Neural cell (in vitro differentiated cells): ENCODE data around the gene SLF2.

ENCODE experiments used
- CTCF ChIP-seq: fragments of 450-650 bp; IDR thresholded peaks from 2 replicates; pipeline ENCODE4 v1.5.1; 2014; ENCODE audit warnings: antibody characterized with exemption, mild to moderate bottlenecking, moderate library complexity; ENCODE audit not compliant: poor library complexity, severe bottlenecking
- EZH2 ChIP-seq: fragments of 200-600, 300-800 bp; shearing (Covaris generic), sonication (generic); IDR thresholded peaks from 2 replicates; pipeline ENCODE4 v1.6.1; 2014; ENCODE audit warnings: antibody characterized with exemption, low read length, borderline replicate concordance, mild to moderate bottlenecking; ENCODE audit not compliant: insufficient read depth, poor library complexity, severe bottlenecking
- REST ChIP-seq: IDR thresholded peaks from 2 replicates; pipeline ENCODE4 v1.6.1; 2012; ENCODE audit warnings: borderline replicate concordance

GRCh38 chr10:100909501-100910263 lies 3.1 kb upstream of the SLF2 start:
- TF ChIP-seq EZH2 (no peak), CTCF (no peak), REST (no peak)
